DND-41 (cell line): ENCODE data around the gene KRTAP12-2.
A peak's percentile ranks its signal among the peaks of the same experiment; 100 is the strongest.
"Not testable (repeated sequence)": the region's sequence is repeated elsewhere in the genome, so short reads cannot be mapped to it uniquely, and the experiment has no call there.

Experiments used
- ATAC-seq: fragments of 200-7000 bp; cut with Tn5 transposase; 3 replicates; pipeline ENCODE4 v1.9.1; 2021; ENCODE audit warnings: low read depth; ENCODE audit not compliant: insufficient read depth
- DNase-seq: peaks from one replicate; pipeline ENCODE4 v3.0.0-alpha.2; 2020
- H2AFZ ChIP-seq: 2 replicates; pipeline ENCODE4 v1.6.0; 2012; ENCODE audit warnings: low read depth, low read length
- H3K27ac ChIP-seq: 2 replicates; pipeline ENCODE4 v1.5.1; 2012; ENCODE audit warnings: low read length, inconsistent platforms
- H3K27me3 ChIP-seq: fragments of 200-600 bp; sonication (generic); 2 replicates; pipeline ENCODE4 v1.6.0; 2012; ENCODE audit warnings: low read length, mild to moderate bottlenecking, inconsistent platforms; ENCODE audit not compliant: insufficient read depth, poor library complexity
- H3K36me3 ChIP-seq: 2 replicates; pipeline ENCODE4 v1.5.1; 2012; ENCODE audit warnings: low read length, inconsistent platforms; ENCODE audit not compliant: insufficient read depth
- H3K4me1 ChIP-seq: 2 replicates; pipeline ENCODE4 v1.5.1; 2012; ENCODE audit warnings: mild to moderate bottlenecking, low read length; ENCODE audit not compliant: insufficient read depth
- H3K4me2 ChIP-seq: 2 replicates; pipeline ENCODE4 v1.6.0; 2012; ENCODE audit warnings: mild to moderate bottlenecking, moderate library complexity, low read length, inconsistent platforms; ENCODE audit not compliant: insufficient read depth
- H3K4me3 ChIP-seq, 2 experiments: fragments of 200-600 bp in 1 of 2; shearing (Covaris generic) in 1 of 2; 2 replicates each; pipeline ENCODE4 v1.5.1; 2012 to 2016; ENCODE audit warnings: inconsistent platforms in 2 of 2, low read length in 2 of 2, mild to moderate bottlenecking in 2 of 2, low read depth in 1 of 2, moderate library complexity in 1 of 2
- H3K79me2 ChIP-seq: 2 replicates; pipeline ENCODE4 v1.6.0; 2012; ENCODE audit warnings: low read length, inconsistent platforms; ENCODE audit not compliant: insufficient read depth
- H3K9ac ChIP-seq: 2 replicates; pipeline ENCODE4 v1.6.0; 2012; ENCODE audit warnings: low read depth, mild to moderate bottlenecking, inconsistent platforms, low read length, moderate library complexity
- H3K9me3 ChIP-seq: 2 replicates; pipeline ENCODE4 v1.5.1; 2012; ENCODE audit warnings: low read length, moderate library complexity, mild to moderate bottlenecking, inconsistent platforms; ENCODE audit not compliant: insufficient read depth, severe bottlenecking
- H4K20me1 ChIP-seq: 2 replicates; pipeline ENCODE4 v1.6.0; 2012; ENCODE audit warnings: low read length; ENCODE audit not compliant: insufficient read depth
- EZH2 ChIP-seq: IDR thresholded peaks from 3 replicates; pipeline ENCODE4 v1.6.1; 2012; ENCODE audit warnings: borderline replicate concordance, low read depth, mild to moderate bottlenecking, moderate library complexity, low read length, inconsistent platforms; ENCODE audit not compliant: severe bottlenecking
- TF ChIP-seq, protein P1 (sequence below): IDR thresholded peaks from 2 replicates; pipeline ENCODE4 v1.5.1; 2012; ENCODE audit warnings: borderline replicate concordance, low read length, moderate library complexity, mild to moderate bottlenecking; ENCODE audit not compliant: poor library complexity, severe bottlenecking; ENCODE audit errors: extremely low read depth

Gene KRTAP12-2

DNA sequence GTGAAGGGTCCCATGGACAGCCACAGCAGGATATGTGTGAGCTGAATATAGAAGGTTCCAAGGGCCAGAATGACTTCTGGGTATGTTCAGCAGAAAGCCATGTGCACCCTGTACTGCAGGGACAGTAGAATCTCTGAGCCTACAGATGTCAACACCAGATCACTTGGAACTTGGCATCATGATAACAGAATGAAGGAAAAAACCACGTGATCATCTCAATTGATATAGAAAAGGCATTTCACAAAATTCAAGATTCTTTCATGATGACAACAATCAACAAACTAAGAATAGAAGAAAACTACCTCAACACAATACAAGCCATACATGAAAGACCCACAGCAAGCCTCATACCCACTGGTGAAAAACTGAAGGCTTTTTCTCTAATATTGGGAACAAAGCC, 885 bp upstream of the KRTAP12-2 start:
- no peaks in the 10 kb centered on the region for H3K27me3 ChIP-seq
- TF ChIP-seq, protein P1, sequence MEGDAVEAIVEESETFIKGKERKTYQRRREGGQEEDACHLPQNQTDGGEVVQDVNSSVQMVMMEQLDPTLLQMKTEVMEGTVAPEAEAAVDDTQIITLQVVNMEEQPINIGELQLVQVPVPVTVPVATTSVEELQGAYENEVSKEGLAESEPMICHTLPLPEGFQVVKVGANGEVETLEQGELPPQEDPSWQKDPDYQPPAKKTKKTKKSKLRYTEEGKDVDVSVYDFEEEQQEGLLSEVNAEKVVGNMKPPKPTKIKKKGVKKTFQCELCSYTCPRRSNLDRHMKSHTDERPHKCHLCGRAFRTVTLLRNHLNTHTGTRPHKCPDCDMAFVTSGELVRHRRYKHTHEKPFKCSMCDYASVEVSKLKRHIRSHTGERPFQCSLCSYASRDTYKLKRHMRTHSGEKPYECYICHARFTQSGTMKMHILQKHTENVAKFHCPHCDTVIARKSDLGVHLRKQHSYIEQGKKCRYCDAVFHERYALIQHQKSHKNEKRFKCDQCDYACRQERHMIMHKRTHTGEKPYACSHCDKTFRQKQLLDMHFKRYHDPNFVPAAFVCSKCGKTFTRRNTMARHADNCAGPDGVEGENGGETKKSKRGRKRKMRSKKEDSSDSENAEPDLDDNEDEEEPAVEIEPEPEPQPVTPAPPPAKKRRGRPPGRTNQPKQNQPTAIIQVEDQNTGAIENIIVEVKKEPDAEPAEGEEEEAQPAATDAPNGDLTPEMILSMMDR: no peak
- no peak for TF ChIP-seq EZH2
- peaks cover 10% of the 10 kb centered on the region for H3K9me3 ChIP-seq
- no peak for ATAC-seq
- H3K27ac ChIP-seq: no peak overlapping the region
- H4K20me1 ChIP-seq: no peaks in the 10 kb centered on the region
- no peak overlapping the region for H3K4me2 ChIP-seq
- no peak overlapping the region for H3K4me3 ChIP-seq
- no peaks in the 10 kb centered on the region for H3K36me3 ChIP-seq
- H3K4me1 ChIP-seq: no peaks in the 10 kb centered on the region
- no peak overlapping the region for H2AFZ ChIP-seq
- no peak overlapping the region for H3K9ac ChIP-seq
- DNase-seq: no peak
- H3K79me2 ChIP-seq: no peaks in the 10 kb centered on the region

GRCh38 chr21:44664691-44665090, 2.0 kb downstream of the KRTAP12-2 start:
- no peaks in the 10 kb centered on the region for H4K20me1 ChIP-seq
- H2AFZ ChIP-seq: no peak overlapping the region
- no peak overlapping the region for H3K27ac ChIP-seq
- H3K4me1 ChIP-seq: no peaks in the 10 kb centered on the region
- H3K79me2 ChIP-seq: no peaks in the 10 kb centered on the region
- no peaks in the 10 kb centered on the region for H3K9me3 ChIP-seq
- H3K4me3 ChIP-seq: no peak overlapping the region
- H3K27me3 ChIP-seq: no peaks in the 10 kb centered on the region
- TF ChIP-seq, protein P1: no peak
- no peak for TF ChIP-seq EZH2
- no peak overlapping the region for H3K9ac ChIP-seq
- H3K36me3 ChIP-seq: no peaks in the 10 kb centered on the region
- no peak overlapping the region for H3K4me2 ChIP-seq
- no peak for ATAC-seq
- no peak for DNase-seq

- H3K27me3 ChIP-seq, DNase-seq, H3K79me2 ChIP-seq, H3K27ac ChIP-seq, H3K36me3 ChIP-seq, H3K4me3 ChIP-seq, ATAC-seq, H3K9me3 ChIP-seq, H3K4me2 ChIP-seq, H4K20me1 ChIP-seq, H3K9ac ChIP-seq, H2AFZ ChIP-seq: not testable (repeated sequence)
- H3K4me1 ChIP-seq: peaks cover 24% of the 10 kb centered on the region
These were observed 5.2 kb downstream of the KRTAP12-2 start for GRCh38 chr21:44661567-44661966.

- no peaks in the 10 kb centered on the region for H3K27me3 ChIP-seq
- H3K79me2 ChIP-seq: no peaks in the 10 kb centered on the region
- H3K9me3 ChIP-seq: peaks cover 4% of the 10 kb centered on the region
- H2AFZ ChIP-seq: no peak overlapping the region
- no peak overlapping the region for H3K27ac ChIP-seq
- DNase-seq (no peak), ATAC-seq (peak; percentile 62; the same call in 2 of the 3 replicates)
- H4K20me1 ChIP-seq: no peaks in the 10 kb centered on the region
- H3K4me2 ChIP-seq: no peak overlapping the region
- no peak overlapping the region for H3K9ac ChIP-seq
- TF ChIP-seq, protein P1: no peak
- no peak for TF ChIP-seq EZH2
- H3K4me1 ChIP-seq: peaks cover 24% of the 10 kb centered on the region
- H3K36me3 ChIP-seq: no peaks in the 10 kb centered on the region
- H3K4me3 ChIP-seq: no peak overlapping the region
These were observed 7.7 kb downstream of the KRTAP12-2 start for GRCh38 chr21:44658913-44659595.
